GM12874 (cell line): ENCODE measurements around the gene TTYH3.

Source experiments
- CTCF ChIP-seq: IDR thresholded peaks from 2 replicates; pipeline ENCODE4 v1.5.1; 2011; ENCODE audit warnings: low read depth, mild to moderate bottlenecking, control low read depth, low read length, moderate library complexity; ENCODE audit not compliant: insufficient read depth

TTYH3 gene, protein sequence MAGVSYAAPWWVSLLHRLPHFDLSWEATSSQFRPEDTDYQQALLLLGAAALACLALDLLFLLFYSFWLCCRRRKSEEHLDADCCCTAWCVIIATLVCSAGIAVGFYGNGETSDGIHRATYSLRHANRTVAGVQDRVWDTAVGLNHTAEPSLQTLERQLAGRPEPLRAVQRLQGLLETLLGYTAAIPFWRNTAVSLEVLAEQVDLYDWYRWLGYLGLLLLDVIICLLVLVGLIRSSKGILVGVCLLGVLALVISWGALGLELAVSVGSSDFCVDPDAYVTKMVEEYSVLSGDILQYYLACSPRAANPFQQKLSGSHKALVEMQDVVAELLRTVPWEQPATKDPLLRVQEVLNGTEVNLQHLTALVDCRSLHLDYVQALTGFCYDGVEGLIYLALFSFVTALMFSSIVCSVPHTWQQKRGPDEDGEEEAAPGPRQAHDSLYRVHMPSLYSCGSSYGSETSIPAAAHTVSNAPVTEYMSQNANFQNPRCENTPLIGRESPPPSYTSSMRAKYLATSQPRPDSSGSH

GRCh38 chr7:2631946-2632732 is at the start of gene TTYH3:
Gene TTYH3, plus strand, starts transcription at chr7:2631986. Its CDS starts 170 bp downstream, at chr7:2632156.
- no peak for TF ChIP-seq CTCF

- TF ChIP-seq CTCF: no peak
Measured at GRCh38 chr7:2582006-2582735, 49.6 kb upstream of the TTYH3 start.

DNA sequence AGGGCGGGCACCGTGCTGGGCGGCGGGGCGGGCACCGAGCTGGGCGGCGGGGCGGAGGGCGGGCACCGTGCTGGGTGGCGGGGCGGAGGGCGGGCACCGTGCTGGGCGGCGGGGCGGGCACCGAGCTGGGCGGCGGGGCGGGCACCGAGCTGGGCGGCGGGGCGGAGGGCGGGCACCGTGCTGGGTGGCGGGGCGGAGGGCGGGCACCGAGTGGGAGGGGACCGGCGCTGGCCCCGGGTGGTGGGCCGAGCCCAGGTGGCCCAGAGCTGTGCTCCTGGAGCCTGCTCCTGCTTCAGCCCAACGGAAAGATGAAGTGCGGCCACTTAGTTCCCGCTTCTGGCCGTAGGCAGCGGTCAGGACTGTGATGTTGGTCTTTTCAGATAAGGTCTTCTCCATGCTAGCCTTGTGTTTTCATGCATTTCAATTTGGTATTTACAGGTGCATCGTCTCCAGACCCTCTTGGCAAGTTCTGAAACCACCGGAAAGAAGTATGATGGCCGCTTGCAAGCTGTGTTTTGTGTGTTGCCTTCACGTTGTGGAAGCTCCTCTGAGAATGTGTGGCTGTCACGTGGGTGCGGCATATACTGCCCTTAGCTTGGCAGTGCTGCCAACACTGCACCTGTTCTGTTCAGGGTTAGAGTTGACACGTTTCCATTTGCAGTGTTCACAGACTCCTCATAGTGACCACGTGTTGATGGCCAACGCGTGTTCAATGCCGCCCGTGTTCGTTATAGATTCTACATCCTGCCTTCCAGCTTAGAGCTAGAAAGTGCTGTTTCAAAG is 47.8 kb upstream of the TTYH3 start:
- TF ChIP-seq CTCF: no peak

- TF ChIP-seq CTCF: no peak
Measured at GRCh38 chr7:2585446-2585845, 46.3 kb upstream of the TTYH3 start.

GRCh38 chr7:2586326-2587020 is 45.3 kb upstream of the TTYH3 start:
- TF ChIP-seq CTCF: no peak

DNA sequence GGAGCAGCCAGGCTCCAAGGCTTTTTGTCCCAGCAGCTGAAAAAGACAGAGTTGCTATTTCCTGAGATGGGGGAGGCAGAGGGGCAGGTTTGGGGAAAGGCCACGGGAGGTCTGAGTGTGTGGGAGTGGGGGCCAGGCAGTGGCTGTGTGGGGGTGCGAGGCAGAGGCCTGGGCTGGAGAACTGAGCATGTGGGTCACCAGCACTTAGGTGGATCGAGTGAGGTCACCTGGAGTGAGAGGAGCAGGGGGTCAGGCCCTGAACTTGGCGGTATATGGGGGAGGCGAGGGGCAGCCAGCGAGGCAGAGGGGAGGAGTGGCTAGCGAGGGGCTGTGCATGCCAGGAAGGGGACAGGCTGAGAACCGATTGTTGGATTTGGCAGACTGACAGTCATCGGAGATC is 44.7 kb upstream of the TTYH3 start:
- TF ChIP-seq CTCF: no peak
